HG02973 (cell line): ENCODE measurements around the gene TPX2.

Experiments used
- ATAC-seq: cut with Tn5 transposase; IDR thresholded peaks from one replicate; pipeline ENCODE4 v1.9.1; 2021; ENCODE audit warnings: moderate library complexity; ENCODE audit not compliant: unreplicated experiment

The TPX2 gene

GRCh38 chr20:31848088-31848999 lies 109.3 kb downstream of the TPX2 start:
- ATAC-seq: no peak

- ATAC-seq: no peak
Observed at GRCh38 chr20:31849306-31849930, 110.3 kb downstream of the TPX2 start.
